Retina (tissue), 1 donor: Measurements from ENCODE around the gene SENP6.
"Not testable (repeated sequence)": the region's sequence is repeated elsewhere in the genome, so short reads cannot be mapped to it uniquely, and the experiment has no call there.

Source experiments
- DNase-seq: peaks from one replicate; pipeline ENCODE4 v3.0.0-alpha.2; 2016

The SENP6 gene

DNA sequence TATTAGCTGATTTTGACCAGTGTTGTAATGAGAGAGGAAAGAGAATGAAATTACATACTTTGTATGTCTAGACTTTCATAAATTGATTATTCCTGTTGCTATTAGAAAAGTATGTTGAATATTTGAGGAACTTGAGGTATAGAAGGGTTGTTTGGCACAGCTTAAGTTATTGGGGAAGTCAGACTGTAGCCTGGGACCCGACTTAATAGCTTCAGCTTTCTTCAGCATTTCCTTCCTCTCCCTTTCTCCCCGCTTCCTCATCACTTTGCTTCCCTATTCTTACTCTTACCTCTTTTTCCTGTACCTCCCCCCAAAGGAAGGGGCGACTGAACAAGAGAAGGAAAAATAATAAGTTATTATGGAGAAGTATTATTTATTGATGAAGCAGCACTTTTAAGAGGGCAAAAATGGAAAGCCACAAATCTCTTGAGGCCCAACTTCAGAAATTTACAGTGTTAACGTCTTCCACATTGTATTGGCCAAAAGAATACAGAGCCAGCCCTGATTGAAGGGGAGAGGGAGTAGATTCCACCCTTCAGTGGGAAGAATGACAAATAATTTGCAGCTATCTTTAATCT lies 7.4 kb downstream of the SENP6 start:
- DNase-seq: no peak

DNA sequence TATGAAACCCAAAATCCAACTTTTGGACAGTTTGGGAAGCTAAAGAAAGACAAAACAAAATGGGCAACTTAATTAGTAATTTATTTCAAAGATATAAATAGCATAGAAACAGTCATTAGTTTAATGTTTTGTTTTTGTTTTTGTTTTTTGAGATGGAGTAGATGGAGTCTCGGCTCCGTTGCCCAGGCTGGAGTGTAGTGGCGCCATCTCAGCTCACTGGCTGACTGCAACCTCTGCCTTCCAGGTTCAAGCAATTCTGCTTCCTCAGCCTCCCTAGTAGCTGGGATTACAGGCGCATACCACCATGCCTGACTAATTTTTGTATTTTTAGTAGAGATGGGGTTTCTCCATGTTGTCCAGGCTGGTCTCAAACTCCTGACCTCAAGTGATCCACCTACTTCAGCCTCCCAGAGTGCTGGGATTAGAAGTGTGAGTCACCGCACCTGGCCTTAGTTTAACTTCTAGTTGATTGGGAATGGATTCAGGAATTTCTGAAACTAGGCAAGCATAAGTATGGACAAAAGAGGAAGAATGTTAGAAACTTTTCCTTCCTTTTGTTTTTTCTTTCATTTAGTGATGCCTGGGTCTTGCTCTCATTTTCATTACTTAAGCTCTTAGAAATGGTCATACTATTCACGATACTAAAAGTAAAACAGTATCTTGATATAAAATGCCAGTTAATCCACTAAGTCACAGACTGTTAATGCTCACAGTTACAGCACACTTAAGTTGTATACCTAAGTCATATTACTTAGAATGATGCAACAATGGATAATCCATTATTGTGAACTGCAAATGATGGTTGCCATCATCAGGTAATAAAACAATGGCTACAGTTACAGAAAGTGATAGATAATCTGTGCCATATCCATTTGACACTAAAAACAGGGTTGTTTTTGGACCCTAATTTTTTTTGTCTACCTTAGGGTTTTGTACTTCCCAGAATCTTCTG lies 8.2 kb downstream of the SENP6 start:
- DNase-seq: no peak

- no peak for DNase-seq
Measured at GRCh38 chr6:75611011-75611701, 9.5 kb downstream of the SENP6 start.

GRCh38 chr6:75611702-75612375 lies 10.2 kb downstream of the SENP6 start:
- no peak for DNase-seq

DNA sequence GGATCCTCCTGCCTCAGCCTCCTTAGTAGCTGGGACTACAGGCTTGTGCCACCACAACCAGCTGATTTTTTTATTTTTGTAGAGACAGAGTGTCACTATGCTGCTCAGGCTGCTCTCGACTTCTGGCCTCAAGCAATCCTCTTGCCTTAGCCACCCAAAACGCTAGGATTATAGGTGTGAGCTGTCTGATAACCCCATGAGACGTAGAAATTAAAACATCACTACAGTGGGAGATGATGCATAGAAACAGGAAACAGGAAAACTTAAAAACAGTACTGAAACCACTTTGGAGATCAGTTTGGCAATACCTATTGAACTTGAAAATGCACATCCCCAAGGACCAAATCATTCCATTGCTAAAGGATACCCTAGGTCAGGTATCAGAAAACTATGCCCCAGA lies 10.8 kb downstream of the SENP6 start:
- no peak for DNase-seq

DNA sequence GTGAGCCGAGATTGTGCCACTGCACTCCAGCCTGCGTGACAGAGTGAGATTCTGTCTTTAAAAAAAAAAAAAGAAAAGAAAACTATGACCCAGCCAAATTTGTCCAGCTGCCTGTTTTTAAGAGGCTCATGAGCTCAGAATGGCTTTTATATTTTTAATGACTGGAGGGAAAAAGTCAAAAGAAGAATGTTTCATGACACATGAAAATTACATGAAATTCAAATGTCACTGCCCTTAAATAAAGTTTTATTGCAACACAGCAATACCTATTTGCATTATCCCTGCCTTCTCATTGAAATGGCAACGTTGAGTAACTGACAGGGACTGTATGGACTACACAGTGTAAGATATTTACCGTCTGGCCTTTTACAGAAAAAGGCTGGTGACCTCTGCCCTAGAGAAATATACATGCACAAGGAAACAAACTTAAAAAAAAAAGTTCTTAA lies 11.4 kb downstream of the SENP6 start:
- DNase-seq: no peak

GRCh38 chr6:75618437-75618836 lies 16.8 kb downstream of the SENP6 start:
- no peak for DNase-seq

- no peak for DNase-seq
Measured at GRCh38 chr6:75619230-75619899, 17.7 kb downstream of the SENP6 start.

DNA sequence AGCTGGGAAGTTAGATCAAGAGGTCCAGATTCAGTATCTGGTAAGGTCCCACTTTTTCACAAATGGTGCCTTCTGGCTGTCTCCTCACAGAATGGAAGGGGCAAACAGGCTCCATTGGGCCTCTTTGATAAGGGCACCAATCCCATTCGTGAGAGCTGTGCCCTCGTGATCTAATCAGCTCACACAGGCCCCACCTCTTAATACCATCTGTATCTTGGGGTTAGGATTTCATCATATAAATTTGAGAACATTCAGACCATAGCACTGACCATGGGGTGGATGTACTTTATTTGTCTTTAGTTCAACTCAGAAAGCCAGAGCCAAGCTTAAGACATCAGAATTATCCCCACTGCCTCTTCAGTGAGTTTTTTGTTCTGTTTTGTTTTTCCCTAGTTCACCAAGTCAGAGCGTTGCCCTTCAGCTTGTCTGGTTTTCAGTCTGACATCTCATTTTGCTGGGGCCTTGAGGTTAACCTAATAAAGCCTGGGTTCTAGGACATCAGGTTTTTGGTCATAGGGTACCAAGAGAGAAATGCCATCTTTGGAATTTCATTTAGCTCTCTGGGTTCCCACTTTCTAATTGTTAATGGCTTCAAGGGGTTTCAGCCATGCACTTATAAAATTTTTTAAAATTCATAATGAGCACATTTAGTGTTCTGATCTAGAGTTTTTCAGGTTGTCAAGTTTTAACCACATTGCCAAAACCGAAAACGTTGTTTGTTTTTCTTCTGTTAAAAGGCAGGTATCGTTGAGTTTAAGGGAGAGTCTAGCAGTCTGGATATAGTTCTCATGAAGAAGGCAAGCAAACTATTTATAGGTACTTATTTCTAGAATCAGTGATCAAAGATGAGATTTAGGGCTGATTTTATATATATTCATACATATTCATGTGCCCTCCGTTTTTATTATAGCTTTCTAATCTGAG lies 19.0 kb downstream of the SENP6 start:
- DNase-seq: no peak

DNA sequence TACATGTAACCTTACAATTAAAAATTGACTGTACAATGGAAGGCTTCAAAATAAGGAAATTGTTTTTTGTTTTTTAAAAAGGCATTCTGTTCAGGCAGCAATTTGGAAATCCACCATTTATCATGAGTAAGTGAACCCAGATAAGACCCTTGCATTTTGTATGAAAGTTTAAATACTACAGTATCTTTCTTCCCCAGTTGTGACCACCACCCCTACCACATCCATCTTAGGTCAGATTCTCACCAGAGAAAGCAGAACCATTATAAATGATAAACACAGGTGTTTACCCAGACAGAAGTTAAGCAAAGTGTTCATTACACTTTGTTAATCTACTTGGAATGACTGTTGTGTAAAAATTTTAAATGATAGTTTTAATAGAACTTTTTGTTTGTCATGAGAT lies 20.2 kb downstream of the SENP6 start:
- no peak for DNase-seq

DNA sequence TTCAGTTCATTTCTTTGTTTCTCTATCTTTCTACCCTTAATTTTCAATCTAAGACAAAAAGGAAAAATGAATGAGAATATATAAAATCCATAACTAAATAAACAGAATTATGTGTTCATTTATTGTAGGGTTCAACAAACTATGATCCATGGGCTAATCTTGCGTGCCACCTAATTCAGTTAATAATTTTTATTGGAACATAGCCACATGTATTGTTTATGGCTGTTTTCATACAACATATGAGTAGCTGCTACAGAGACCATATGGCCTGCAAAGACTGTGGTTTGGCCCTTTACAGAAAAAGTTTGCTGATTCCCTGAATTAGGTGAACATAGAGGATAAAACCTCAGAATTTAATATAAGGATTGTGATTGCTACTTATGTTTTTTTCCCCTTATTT lies 21.8 kb downstream of the SENP6 start:
- no peak for DNase-seq

GRCh38 chr6:75624335-75624734 lies 22.7 kb downstream of the SENP6 start:
- no peak for DNase-seq

- no peak for DNase-seq
Measured at GRCh38 chr6:75624988-75625387, 23.3 kb downstream of the SENP6 start.

DNA sequence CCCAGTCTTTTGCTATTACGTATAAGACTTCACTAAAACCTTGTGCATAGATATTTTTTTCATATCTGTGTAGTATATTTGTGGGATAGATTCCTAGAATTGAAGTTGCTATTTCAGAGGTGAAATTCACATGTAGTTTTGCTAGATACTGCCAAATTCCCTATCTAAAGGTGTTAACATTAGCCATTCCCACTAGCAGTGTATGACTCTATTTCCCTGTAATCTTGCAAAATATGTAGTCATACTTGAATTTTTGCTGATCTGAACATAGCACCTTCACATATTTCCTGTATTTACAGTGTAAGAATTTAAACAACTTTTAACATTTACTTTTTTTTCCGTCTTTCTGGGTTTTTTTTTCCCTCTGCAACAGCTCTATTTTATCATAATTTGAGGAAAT lies 24.9 kb downstream of the SENP6 start:
- no peak for DNase-seq

DNA sequence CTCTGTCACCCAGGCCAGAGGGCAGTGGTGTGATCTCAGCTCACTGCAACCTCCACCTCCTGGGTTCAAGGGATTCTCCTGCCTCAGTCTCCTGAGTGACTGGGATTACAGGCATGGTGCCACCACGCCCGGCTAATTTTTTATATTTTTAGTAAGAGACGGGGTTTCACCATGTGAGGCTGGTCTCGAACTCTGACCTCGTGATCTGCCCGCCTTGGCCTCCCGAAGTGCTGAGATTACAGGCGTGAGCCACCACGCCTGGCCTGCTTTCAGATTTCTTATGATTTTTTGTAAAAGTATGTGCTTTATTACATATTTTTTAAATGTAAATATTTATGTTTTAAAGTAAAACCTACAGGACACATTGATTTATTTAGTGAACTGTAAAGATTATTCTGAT lies 26.0 kb downstream of the SENP6 start:
- DNase-seq: not testable (repeated sequence)

- no peak for DNase-seq
Measured at GRCh38 chr6:75631859-75632635, 30.4 kb downstream of the SENP6 start.

DNA sequence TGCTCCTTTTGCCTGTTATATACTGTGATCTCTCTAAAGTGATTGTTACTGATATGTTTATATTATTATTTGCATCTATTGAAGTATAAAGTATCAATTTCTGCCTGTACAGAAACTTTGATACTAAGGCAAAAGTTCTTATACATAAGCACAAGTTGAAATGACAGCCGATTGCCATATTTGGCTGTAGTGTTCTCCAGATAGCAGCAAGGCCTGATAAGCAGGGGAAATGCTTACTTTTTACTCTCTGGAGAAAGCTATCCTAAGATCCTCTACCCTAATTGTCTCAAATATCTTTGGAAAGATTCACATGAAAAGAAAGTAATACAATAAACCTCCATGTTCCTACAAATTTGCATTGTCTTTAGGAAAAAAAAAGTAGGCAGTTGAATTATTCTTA lies 31.4 kb downstream of the SENP6 start:
- no peak for DNase-seq

- no peak for DNase-seq
Measured at GRCh38 chr6:75642311-75642710, 40.6 kb downstream of the SENP6 start.

GRCh38 chr6:75643173-75643572 lies 41.5 kb downstream of the SENP6 start:
- DNase-seq: no peak

DNA sequence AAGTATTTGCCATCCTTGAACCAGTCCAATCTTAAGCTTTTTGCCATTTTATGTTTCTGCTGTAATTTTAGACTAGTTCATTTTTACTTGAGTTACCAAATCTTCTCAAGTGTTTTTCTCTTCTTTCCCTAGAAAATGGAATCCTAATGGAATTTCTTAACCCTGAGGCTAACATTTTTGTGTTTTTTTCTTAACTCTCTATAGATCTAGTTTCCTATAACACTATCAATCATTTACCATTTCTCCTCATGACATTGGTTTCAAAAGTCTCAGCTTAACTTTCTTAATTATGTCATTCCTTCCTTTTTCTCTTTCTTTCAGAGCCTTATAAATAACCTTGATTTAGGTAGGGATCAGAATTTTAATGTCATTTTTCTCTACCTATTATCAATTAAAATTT lies 54.8 kb downstream of the SENP6 start:
- no peak for DNase-seq

DNA sequence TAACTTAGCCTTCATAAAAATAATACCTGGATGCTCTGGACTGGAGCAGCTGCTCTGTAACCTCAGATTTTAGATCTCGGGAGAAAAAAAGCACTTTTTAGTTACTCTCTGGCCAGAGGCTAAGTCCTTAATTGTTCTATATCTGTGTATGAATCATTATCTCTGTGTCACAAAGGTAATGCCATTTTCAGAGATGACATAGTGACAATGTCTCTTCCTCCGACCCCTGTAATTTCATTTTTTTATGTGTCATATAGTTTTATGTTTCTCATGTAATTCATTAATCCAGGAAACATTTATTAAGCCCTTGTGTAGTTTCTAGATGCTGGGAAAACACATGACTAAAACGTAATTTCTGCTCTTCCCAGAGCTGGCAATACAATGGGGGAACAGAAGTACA lies 55.6 kb downstream of the SENP6 start:
- no peak for DNase-seq
